IPS-18c (cell line): Measurements from ENCODE around the gene SLC6A9.
A peak's percentile ranks its signal among the peaks of the same experiment; 100 is the strongest.

Experiments
- H3K4me3 ChIP-seq: 2 replicates; pipeline ENCODE4 v1.7.0; 2013; ENCODE audit warnings: low read depth, mild to moderate bottlenecking, low read length, moderate library complexity; ENCODE audit not compliant: insufficient read depth
- H3K9me3 ChIP-seq: one replicate; pipeline ENCODE4 v1.6.1; 2013; ENCODE audit warnings: mild to moderate bottlenecking, low read length, moderate library complexity; ENCODE audit not compliant: control insufficient read depth, insufficient read depth

Gene SLC6A9

GRCh38 chr1:43996733-43997115 is 34.5 kb downstream of the SLC6A9 start:
- no peaks in the 10 kb centered on the region for H3K9me3 ChIP-seq
- no peak overlapping the region for H3K4me3 ChIP-seq

DNA sequence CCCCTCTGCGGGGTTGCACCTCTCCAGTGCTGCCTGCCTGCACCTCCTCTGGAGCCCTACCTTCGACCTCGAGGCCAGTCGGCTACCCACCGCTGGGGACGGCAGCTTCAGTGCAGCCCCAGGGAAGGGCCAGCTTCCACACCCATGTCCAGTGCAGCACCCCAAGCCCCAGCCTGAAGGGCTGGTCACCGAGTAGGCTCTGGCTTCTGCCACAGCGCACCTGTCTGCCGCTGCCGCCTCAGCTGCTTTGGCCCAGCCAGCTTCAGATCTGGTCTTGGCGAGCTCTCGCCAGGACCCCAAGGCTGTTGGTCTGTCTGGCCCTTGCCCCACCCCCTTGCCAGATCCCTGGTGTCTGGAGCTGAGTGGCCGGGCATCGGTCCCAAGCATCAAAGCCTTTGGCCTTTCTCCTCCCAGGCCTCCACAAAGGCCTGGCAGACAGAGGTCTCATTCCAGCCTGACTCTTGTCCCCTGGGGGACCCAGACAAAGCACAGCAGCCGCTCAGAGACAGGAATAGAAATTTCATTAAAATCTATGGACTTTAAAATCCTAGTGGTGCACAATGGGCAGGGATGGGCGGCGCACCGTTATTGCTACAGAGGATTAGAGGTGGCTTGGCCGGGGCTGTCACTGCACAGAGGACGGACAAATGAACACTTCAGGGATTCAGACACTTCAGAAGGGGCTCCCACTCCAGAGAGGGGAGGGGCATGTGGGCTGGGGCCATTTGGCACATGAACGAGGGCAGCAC is 35.1 kb downstream of the SLC6A9 start:
- no peaks in the 10 kb centered on the region for H3K9me3 ChIP-seq

DNA sequence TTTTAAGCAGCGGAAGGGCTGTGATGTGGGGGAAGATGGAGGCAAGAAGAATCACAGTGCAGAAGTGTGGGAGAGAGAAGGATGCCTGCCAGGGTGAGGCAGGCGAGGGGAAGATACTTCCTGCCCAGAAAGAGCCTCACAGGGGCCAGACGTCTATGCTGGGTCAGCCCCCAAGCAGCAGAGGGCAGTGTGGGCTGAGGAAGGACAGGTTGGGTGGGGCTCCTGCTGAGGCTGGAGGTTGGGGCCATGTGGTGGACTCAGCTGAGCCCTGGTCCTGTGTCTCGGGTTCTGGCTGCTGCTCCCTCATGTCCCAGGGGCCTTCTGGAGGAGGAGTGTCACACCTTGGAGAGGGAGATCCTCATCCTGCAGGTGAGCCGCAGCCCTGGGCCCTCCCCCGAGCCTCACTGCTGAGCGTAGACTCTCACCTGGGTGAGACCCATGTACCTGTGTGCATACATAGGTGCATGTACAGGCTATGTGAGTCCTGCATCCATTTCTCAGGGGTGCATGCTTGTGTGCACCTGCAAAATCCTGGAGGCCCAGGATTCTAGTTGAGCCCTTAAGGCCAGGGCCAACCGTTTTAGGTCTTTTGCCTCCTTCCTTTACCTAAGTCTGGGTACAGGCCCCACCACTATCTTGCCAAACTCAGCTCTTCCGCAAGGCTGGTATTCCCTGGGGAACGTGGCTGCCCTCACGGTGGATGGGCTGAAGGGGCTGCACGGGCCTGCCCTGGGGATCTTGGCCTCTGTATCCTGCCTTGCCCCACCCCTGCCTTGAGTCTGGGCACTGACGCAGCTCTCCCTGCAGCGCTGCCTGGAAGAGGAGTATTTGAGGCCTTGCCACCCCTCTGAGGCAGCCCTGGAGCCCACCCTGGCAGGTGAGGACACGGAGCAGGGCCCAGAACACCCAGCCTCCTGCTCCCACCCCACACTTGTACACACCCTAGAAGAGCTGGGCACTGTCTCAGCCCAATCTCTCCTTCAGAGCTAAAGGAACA is 36.2 kb downstream of the SLC6A9 start:
- H3K9me3 ChIP-seq = no peaks in the 10 kb centered on the region
- no peak overlapping the region for H3K4me3 ChIP-seq

More for the DNA sequence above, 35.1 kb downstream of the SLC6A9 start:
- H3K4me3 ChIP-seq = no peak overlapping the region

DNA sequence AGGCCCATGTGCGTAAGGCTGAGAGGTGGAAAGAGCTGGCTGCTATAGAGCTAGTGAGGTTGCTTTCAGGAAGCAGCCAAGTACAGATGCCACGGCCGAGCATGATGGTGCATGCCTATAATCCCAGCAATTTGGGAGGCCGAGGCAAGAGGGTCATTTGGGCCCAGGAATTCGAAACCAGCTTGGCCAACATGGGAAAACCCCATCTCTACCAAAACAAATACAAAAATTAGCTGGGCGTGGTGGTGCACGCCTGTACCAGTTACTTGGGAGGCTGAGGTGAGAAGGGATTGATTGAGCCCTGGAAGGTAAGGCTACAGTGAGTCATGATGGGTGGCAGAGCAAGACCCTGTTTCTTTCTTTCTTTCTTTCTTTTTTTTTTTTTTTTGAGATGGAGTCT is 37.2 kb downstream of the SLC6A9 start:
- no peaks in the 10 kb centered on the region for H3K9me3 ChIP-seq
- H3K4me3 ChIP-seq = no peak overlapping the region

DNA sequence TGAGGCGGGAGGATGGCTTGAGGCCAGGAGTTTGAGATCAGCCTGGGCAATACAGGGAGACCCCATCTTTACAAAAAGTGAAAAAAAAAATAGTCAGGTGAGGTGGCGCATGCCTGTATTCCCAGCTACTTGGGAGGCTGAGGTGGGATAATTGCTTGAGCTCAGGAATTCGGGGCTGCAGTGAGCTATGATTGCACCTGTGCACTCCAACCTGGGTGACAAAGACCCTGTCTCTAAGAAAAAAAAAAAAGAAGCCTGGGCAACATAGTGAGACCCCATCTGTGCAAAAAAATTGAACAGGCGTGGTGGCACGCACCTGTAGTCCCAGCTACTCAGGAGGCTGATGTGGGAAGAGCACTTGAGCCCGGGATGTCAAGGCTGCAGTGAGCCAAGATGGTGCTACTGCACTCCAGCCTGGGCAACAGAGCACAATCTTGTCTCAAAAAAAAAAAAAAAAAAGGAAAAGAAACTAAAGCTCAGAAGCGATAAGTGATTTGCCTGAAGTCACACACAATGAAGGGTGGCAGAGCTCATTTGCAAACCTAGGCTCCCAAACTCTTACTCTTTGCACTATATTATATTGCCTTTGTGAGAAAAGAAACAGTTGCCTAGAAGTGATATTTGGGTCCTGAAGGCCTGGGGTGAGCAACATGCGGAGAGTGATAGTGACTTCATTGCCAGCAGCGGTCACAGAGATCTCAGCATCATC is 37.9 kb downstream of the SLC6A9 start:
- Histone ChIP-seq H3K4me3 (no peak overlapping the region), H3K9me3 (no peaks in the 10 kb centered on the region)

DNA sequence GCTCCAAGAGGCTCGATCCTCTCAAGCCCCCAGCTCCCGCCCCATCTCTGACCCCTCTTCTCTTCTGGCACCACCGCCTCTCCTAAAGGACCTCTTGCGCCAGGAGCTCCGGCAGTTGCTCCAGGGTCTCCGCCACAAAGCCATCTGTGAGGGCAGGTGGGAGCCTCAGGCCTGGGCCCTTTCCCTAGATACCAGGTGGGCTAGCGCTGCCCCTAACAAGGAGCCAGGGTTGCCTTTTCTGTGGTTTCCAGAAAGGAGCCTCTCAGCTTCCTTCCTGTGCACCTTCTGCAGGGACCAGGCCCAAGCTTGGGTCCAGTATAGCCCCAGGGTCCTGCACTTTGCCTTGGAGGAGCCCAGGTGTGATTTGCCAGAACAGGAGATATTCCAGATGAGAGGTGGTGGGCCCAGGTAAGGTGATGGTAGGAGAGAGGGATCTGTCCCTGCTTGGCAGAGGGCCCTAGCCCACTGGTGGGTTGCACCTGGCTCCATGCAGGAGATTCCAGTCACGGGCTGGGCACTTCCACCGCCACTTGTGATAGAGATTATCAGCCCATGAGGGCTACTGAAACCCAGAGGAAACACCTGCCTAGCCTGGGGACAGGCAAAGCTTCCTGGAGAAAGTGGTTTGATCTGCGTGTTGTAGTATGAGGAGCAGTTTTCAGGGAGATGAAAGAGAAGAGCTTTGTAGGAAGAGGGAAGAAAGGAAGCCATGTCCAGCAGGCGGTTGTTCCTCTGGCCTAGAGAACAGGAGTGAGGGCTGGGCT is 38.8 kb downstream of the SLC6A9 start:
- Histone ChIP-seq H3K4me3 (peak overlapping the region; percentile 77), H3K9me3 (no peaks in the 10 kb centered on the region)

DNA sequence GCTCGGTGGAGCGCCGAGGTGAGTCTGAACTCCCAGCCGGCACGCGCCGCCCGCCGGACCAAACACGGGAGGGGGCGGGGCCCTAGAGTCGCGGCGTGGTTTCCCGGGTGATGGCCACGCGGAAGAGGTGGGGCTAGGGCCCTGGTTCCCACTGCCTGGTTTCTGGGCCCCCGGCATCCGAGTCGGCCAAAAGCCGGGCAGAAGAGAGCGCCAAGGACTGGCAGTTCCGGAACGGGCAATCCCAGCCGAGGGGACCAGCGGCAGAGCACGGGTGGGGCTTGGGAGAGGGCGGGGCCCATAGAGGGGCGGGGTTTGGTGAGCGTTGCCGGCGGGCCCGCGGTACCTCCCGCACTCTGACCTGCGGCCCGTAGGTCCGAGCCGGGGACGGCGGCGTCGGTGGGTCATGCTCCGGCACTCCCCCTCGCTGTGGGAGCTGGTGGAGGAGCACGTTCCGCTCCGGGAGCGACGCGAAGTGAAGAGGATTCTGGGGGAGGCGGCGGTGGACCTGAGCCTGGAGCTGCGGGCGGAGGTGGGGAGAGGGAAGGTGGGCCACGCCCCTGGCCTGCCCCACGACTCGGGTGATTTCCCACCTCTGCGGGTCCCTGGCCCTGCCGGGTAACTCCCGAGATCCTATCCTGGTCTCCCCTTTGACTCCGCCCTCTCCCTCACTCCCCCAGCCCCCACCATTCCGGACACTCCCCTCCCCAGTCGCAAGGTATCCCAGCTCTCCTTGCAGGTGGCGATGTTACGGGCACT is 39.6 kb downstream of the SLC6A9 start, which contains the start of gene CCDC24:
Gene CCDC24, plus strand, starts transcription at position 124 of the 756 bp plus-strand sequence. Its CDS starts 280 bp downstream, at position 404.
- Histone ChIP-seq H3K9me3 (no peaks in the 10 kb centered on the region), H3K4me3 (peak within 1 kb of the TSS; percentile 77)

GRCh38 chr1:43991200-43991475 is 40.1 kb downstream of the SLC6A9 start:
- no peaks in the 10 kb centered on the region for H3K9me3 ChIP-seq
- H3K4me3 ChIP-seq = peak overlapping the region; percentile 77

- H3K4me3 ChIP-seq = peak overlapping the region; percentile 77
- H3K9me3 ChIP-seq = no peaks in the 10 kb centered on the region
Observed at GRCh38 chr1:43990271-43991199, 40.7 kb downstream of the SLC6A9 start.

GRCh38 chr1:43987159-43987902 is 43.9 kb downstream of the SLC6A9 start:
- Histone ChIP-seq H3K4me3 (no peak overlapping the region), H3K9me3 (no peaks in the 10 kb centered on the region)

DNA sequence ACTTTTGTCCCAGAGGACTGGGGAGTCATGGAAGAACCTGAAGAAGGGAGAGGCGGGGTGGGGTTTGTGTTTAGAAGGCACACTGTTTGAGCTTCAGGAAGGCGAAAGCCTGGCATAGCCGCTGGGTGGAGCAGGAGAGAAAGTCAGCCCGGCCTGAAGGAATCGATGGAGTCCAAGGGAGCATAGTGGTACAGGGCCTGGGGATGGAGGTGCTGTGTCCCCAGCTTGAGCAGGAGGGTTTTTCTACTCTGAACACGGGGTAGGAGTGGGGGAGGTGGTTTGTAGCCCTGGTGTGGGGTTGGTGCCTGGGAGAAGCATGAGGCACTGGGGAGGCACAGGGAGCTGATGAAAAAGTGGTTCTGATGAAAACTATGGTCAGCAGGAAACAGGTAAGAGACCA is 44.5 kb downstream of the SLC6A9 start:
- Histone ChIP-seq H3K4me3 (no peak overlapping the region), H3K9me3 (no peaks in the 10 kb centered on the region)

DNA sequence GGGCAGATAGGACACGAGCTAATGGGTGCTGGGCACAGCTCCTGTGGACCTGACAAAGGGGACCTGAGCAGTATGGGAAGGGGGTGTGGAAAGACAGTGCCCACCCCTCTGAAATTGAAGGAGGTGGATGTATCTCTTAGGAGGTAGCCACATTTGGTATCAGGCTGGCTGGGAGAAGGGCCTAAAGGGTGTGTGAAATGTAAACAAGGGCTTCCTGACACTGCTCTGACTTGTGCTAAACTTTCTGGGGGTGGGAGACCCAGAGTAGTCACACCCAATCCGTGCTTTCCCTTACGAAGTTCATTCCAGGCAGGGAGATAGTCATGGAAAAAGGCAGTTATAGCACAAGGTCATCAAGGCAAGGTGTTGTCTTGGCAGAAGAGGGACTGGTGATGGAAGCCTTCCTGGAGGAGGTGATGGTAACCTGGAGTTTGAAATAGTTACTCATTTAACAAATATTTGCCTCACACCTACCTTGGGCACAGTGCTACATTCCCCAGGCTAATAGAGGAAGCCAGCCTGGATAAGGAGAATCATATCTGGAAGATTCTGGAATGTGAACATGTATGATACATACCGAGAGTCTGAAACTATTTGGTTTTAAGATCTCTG is 45.2 kb downstream of the SLC6A9 start:
- Histone ChIP-seq H3K4me3 (no peak overlapping the region), H3K9me3 (no peaks in the 10 kb centered on the region)

DNA sequence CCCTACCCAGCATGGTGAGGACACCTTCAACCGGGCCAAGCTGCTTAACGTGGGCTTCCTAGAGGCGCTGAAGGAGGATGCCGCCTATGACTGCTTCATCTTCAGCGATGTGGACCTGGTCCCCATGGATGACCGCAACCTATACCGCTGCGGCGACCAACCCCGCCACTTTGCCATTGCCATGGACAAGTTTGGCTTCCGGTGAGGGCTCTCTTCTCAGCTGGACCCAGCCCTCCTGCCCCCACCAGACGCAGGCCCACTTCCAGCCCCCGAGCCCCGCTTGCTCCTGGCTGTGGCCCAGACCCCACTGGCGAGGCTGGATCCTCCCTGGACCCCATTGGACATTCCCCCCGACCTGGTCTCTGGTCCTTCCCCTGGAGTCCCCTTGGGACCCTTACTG is 46.4 kb downstream of the SLC6A9 start:
- no peak overlapping the region for H3K4me3 ChIP-seq
- H3K9me3 ChIP-seq = no peaks in the 10 kb centered on the region

DNA sequence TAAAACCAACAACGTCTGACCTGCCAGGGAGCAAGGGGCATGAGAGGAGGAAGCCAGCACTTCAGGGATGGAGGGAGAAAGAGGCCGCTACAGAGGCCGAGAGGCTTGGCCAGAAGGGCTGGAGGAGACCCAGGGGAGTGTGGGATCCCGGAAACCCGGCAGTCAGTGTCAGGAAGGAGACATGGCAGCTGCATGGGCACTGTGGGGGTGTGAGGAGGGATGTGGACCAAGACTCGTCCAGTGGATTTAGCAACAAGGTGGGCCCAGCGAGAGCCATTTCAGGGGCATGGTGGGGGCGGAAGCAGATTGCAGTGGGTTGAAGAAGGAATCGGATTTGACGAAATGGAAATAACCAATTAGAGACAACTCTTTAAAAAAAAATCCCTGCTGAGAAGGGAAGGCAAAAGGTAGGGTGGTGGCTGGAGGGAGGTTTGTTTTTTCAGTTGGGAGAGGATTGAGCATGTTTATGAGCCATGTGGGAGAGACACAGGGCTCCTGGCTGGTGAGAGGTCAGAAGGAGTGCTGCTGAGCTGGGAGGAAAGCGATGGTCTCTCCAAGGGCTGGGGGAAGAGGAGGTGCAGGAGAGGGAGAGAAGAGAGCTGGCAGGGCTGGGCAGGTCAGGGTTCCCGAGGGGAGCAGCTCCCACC is 47.9 kb downstream of the SLC6A9 start:
- H3K9me3 ChIP-seq = no peaks in the 10 kb centered on the region
- no peak overlapping the region for H3K4me3 ChIP-seq
